ENCODE measurements around the gene MAGI2.
A peak's percentile ranks its signal among the peaks of the same experiment; 100 is the strongest.

DNA sequence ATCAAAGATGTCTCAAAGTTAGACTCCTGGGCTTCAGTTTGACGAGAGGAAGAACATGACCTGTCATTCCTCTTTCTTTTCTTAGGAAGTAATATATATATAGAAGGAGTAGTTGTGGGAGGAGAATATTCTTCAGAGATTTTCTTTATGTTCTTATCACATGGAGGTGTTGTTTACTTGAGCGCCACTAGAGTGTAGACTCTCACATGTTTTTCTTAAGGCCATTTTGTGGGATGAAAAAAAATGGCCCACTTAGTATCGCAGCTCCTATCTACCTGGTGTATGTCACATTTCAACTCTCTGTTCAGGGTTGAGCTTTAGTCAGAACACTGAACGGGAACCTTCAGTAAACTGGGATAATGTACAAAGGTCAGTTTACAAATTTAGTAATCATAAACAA is 1009.7 kb downstream of the MAGI2 start:
- TF ChIP-seq, protein P1, sequence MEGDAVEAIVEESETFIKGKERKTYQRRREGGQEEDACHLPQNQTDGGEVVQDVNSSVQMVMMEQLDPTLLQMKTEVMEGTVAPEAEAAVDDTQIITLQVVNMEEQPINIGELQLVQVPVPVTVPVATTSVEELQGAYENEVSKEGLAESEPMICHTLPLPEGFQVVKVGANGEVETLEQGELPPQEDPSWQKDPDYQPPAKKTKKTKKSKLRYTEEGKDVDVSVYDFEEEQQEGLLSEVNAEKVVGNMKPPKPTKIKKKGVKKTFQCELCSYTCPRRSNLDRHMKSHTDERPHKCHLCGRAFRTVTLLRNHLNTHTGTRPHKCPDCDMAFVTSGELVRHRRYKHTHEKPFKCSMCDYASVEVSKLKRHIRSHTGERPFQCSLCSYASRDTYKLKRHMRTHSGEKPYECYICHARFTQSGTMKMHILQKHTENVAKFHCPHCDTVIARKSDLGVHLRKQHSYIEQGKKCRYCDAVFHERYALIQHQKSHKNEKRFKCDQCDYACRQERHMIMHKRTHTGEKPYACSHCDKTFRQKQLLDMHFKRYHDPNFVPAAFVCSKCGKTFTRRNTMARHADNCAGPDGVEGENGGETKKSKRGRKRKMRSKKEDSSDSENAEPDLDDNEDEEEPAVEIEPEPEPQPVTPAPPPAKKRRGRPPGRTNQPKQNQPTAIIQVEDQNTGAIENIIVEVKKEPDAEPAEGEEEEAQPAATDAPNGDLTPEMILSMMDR (conservative IDR thresholded peaks at IDR 0.05; ENCODE audit: low read length): peak; percentile 30; the same call in 1 of the 2 replicates
- TF ChIP-seq EZH2phosphoT487 (IDR thresholded peaks at IDR 0.05; ENCODE audit: borderline replicate concordance, low read depth, low read length): no peak
